CD4-positive, alpha-beta T cell (primary cell): ENCODE measurements around the gene TNFSF11. TPM values are rescaled to one million over a fixed set of nuclear protein-coding genes. Genes with fewer than 3 reads are reported as not detected.

Source experiments
- ATAC-seq: fragments of 200-7000 bp; cut with Tn5 transposase; one replicate; pipeline ENCODE4 v1.10.0; 2022; ENCODE audit warnings: mild to moderate bottlenecking; ENCODE audit not compliant: poor library complexity
- CTCF ChIA-PET: fragments of 350-600 bp; sonication (Branson Sonifier 250); formaldehyde crosslinking; loops from one replicate; lab custom pipeline; 2021; ENCODE audit warnings: antibody characterized with exemption, inconsistent platforms; lab: Charles Lee
- POLR2A ChIA-PET: fragments of 350-600 bp; sonication (Branson Sonifier 250); formaldehyde crosslinking; loops from one replicate; lab custom pipeline; 2021; ENCODE audit warnings: antibody characterized with exemption, inconsistent platforms; lab: Charles Lee
- DNase-seq, 14 experiments: peaks; one replicate each; pipeline ENCODE4 v3.0.0-alpha.2; 2013 to 2020; ENCODE audit warnings: mixed read lengths in 2 of 14
- H3K27ac ChIP-seq, 2 donors: one replicate each; pipeline versions ENCODE4 v1.5.1 to v1.7.0; 2013; ENCODE audit warnings: low read length in 2 of 2, low read depth in 1 of 2, mild to moderate bottlenecking in 1 of 2
- H3K27me3 ChIP-seq, 2 experiments: 1 replicate in 1 of 2; 2 replicates in 1 of 2; pipeline versions ENCODE4 v1.6.1 to v1.7.0; 2013; ENCODE audit warnings: low read length in 2 of 2, control low read depth in 1 of 2, mild to moderate bottlenecking in 1 of 2, moderate library complexity in 1 of 2; ENCODE audit not compliant: insufficient read depth in 2 of 2, control insufficient read depth in 1 of 2
- H3K36me3 ChIP-seq: one replicate; pipeline ENCODE4 v1.6.1; 2013; ENCODE audit warnings: low read length, control low read depth; ENCODE audit not compliant: insufficient read depth
- H3K4me1 ChIP-seq: one replicate; pipeline ENCODE4 v1.6.1; 2013; ENCODE audit warnings: low read length, control low read depth; ENCODE audit not compliant: insufficient read depth
- H3K4me3 ChIP-seq: one replicate; pipeline ENCODE4 v1.5.1; 2013; ENCODE audit warnings: mild to moderate bottlenecking, low read length, moderate library complexity
- H3K9me3 ChIP-seq, 2 experiments: 1 replicate in 1 of 2; 2 replicates in 1 of 2; pipeline versions ENCODE4 v1.6.1 to v1.7.0; 2013; ENCODE audit warnings: low read length in 2 of 2, mild to moderate bottlenecking in 2 of 2, control low read depth in 1 of 2, moderate library complexity in 1 of 2; ENCODE audit not compliant: control insufficient read depth in 1 of 2, insufficient read depth in 1 of 2
- H3K27ac Mint-ChIP-seq: one replicate; pipeline ENCODE4 v1.8.0; 2020; ENCODE audit warnings: mixed read lengths
- H3K27me3 Mint-ChIP-seq: one replicate; pipeline ENCODE4 v1.8.0; 2021; ENCODE audit warnings: mixed read lengths
- H3K36me3 Mint-ChIP-seq: one replicate; pipeline ENCODE4 v1.8.0; 2021; ENCODE audit warnings: low read depth, mixed read lengths
- H3K4me1 Mint-ChIP-seq: one replicate; pipeline ENCODE4 v1.8.0; 2021; ENCODE audit warnings: low read depth, mixed read lengths
- H3K4me3 Mint-ChIP-seq: one replicate; pipeline ENCODE4 v1.8.0; 2020; ENCODE audit warnings: mild to moderate bottlenecking, mixed read lengths
- H3K9me3 Mint-ChIP-seq: one replicate; pipeline ENCODE4 v1.8.0; 2020; ENCODE audit warnings: mixed read lengths
- CTCF ChIP-seq: fragments of 200-600 bp; IDR thresholded peaks from one replicate; pipeline ENCODE4 v1.8.0; 2022; ENCODE audit warnings: antibody characterized with exemption, mild to moderate bottlenecking
- intact Hi-C, 2 experiments: fragments of 100-400 bp; cut with DNase I in 1 of 2; cut with micrococcal nuclease in 1 of 2; formaldehyde crosslinking; loops; one replicate each; pipeline versions ENCODE4 v1.15.1 to v1.9.0; 2023 to 2025; cut with DNase I, micrococcal nuclease
- total RNA-seq, 174 experiments: library from RNA in 2 of 174; stranded (reverse) in 2 of 174; gene quantifications; one replicate each; pipeline ENCODE4 v1.2.3 and lab custom pipeline; 2021 to 2026

TNFSF11 gene
- total RNA-seq, 2 experiments from 2014 or later = 0.38 to 0.45 TPM

- intact Hi-C loops = no loop called here
These were observed 28.1 kb upstream of the TNFSF11 start for GRCh38 chr13:42545842-42546241.

GRCh38 chr13:42547612-42548011, 26.3 kb upstream of the TNFSF11 start:
- Mint-ChIP-seq H3K36me3 (no peaks in the 10 kb centered on the region), H3K27me3 (no peaks in the 10 kb centered on the region), H3K27ac (no peak overlapping the region), H3K9me3 (no peaks in the 10 kb centered on the region), H3K4me1 (no peaks in the 10 kb centered on the region), H3K4me3 (no peak overlapping the region)
- Histone ChIP-seq H3K4me1 (no peaks in the 10 kb centered on the region), H3K36me3 (no peaks in the 10 kb centered on the region), H3K9me3 (no peaks in the 10 kb centered on the region), H3K27ac (no peak overlapping the region), H3K4me3 (no peak overlapping the region), H3K27me3 (no peaks in the 10 kb centered on the region)
- ATAC-seq (no peak), DNase-seq (no peak)
- CTCF ChIA-PET = no interaction called here
- intact Hi-C loops = no loop called here
- no peak for TF ChIP-seq CTCF
- POLR2A ChIA-PET = no interaction called here

More at GRCh38 chr13:42545842-42546241, 28.1 kb upstream of the TNFSF11 start:
- H3K9me3 ChIP-seq = no peaks in the 10 kb centered on the region
- Mint-ChIP-seq H3K36me3 (no peaks in the 10 kb centered on the region), H3K4me1 (no peaks in the 10 kb centered on the region), H3K27ac (no peak overlapping the region), H3K4me3 (no peak overlapping the region), H3K27me3 (no peaks in the 10 kb centered on the region), H3K9me3 (no peaks in the 10 kb centered on the region)
- CTCF ChIA-PET = no interaction called here
- POLR2A ChIA-PET = no interaction called here
- DNase-seq = no peak
- H3K4me3 ChIP-seq = no peak overlapping the region
- H3K27ac ChIP-seq = no peak overlapping the region
- TF ChIP-seq CTCF = no peak
- H3K4me1 ChIP-seq = no peaks in the 10 kb centered on the region
- H3K27me3 ChIP-seq = no peaks in the 10 kb centered on the region
- ATAC-seq = no peak
- H3K36me3 ChIP-seq = no peaks in the 10 kb centered on the region

GRCh38 chr13:42548731-42549551, 25.0 kb upstream of the TNFSF11 start:
- no peak for TF ChIP-seq CTCF
- DNase-seq (peak in 3 of 14 experiments; percentile 17 to 34 (median 29)), ATAC-seq (no peak)
- H3K4me1 ChIP-seq = no peaks in the 10 kb centered on the region
- Mint-ChIP-seq H3K36me3 (no peaks in the 10 kb centered on the region), H3K9me3 (no peaks in the 10 kb centered on the region), H3K4me1 (no peaks in the 10 kb centered on the region), H3K27ac (no peak overlapping the region), H3K27me3 (no peaks in the 10 kb centered on the region), H3K4me3 (no peak overlapping the region)
- H3K4me3 ChIP-seq = no peak overlapping the region
- CTCF ChIA-PET = no interaction called here
- POLR2A ChIA-PET = no interaction called here
- no peaks in the 10 kb centered on the region for H3K9me3 ChIP-seq
- H3K27me3 ChIP-seq = peaks cover 0 to 3% of the 10 kb centered on the region in 2 experiments
- H3K27ac ChIP-seq = no peak overlapping the region
- intact Hi-C loops = no loop called here
- no peaks in the 10 kb centered on the region for H3K36me3 ChIP-seq
